Fibroblast of mammary gland (primary cell): ENCODE data around the gene SULT2B1.
"Not testable (repeated sequence)": the region's sequence is repeated elsewhere in the genome, so short reads cannot be mapped to it uniquely, and the experiment has no call there.

Experiments
- DNase-seq: peaks from one replicate; pipeline ENCODE4 v3.0.0-alpha.2; 2010; ENCODE audit warnings: low read depth
- H3K4me3 ChIP-seq: 2 replicates; pipeline ENCODE4 v1.5.1; 2011; ENCODE audit warnings: low read depth, mild to moderate bottlenecking, low read length, moderate library complexity; ENCODE audit not compliant: control insufficient read depth
- TF ChIP-seq, protein P1 (sequence below): conservative IDR thresholded peaks from 2 replicates; pipeline ENCODE4 v1.5.1; 2011; ENCODE audit warnings: low read depth, low read length, inconsistent platforms; ENCODE audit not compliant: control insufficient read depth, insufficient read depth

Gene SULT2B1

DNA sequence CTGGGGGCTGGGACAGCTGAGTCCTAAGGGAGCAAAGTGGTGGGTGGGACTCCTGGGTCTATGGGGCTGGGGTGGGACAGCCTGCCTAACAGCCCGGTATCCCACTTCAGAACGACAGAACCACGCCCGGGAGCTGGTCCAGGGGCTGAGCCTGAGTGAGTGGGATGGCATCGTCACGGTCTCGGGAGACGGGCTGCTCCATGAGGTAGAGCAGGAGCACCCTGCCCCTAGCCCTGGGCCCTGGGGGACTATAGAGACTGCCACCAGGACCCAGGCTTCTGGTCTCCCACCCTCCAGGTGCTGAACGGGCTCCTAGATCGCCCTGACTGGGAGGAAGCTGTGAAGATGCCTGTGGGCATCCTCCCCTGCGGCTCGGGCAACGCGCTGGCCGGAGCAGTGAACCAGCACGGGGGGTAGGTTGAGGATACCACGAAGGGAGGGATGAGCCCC lies 75.9 kb downstream of the SULT2B1 start:
- H3K4me3 ChIP-seq, result no peak overlapping the region
- DNase-seq, result no peak
- TF ChIP-seq, protein P1, sequence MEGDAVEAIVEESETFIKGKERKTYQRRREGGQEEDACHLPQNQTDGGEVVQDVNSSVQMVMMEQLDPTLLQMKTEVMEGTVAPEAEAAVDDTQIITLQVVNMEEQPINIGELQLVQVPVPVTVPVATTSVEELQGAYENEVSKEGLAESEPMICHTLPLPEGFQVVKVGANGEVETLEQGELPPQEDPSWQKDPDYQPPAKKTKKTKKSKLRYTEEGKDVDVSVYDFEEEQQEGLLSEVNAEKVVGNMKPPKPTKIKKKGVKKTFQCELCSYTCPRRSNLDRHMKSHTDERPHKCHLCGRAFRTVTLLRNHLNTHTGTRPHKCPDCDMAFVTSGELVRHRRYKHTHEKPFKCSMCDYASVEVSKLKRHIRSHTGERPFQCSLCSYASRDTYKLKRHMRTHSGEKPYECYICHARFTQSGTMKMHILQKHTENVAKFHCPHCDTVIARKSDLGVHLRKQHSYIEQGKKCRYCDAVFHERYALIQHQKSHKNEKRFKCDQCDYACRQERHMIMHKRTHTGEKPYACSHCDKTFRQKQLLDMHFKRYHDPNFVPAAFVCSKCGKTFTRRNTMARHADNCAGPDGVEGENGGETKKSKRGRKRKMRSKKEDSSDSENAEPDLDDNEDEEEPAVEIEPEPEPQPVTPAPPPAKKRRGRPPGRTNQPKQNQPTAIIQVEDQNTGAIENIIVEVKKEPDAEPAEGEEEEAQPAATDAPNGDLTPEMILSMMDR, result no peak

DNA sequence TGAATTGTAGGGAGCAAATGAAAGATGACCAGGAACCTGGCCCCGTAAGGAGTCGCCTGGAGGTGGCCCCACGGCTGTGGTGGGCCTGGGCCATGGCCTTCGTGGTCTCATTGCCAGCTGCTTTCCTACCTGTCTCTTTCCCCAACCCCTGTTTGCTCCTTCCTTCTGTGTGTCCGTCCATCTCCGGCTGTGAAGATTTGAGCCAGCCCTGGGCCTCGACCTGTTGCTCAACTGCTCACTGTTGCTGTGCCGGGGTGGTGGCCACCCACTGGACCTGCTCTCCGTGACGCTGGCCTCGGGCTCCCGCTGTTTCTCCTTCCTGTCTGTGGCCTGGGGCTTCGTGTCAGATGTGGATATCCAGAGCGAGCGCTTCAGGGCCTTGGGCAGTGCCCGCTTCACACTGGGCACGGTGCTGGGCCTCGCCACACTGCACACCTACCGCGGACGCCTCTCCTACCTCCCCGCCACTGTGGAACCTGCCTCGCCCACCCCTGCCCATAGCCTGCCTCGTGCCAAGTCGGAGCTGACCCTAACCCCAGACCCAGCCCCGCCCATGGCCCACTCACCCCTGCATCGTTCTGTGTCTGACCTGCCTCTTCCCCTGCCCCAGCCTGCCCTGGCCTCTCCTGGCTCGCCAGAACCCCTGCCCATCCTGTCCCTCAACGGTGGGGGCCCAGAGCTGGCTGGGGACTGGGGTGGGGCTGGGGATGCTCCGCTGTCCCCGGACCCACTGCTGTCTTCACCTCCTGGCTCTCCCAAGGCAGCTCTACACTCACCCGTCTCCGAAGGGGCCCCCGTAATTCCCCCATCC lies 76.7 kb downstream of the SULT2B1 start:
- no peak for DNase-seq
- no peak overlapping the region for H3K4me3 ChIP-seq
- TF ChIP-seq, protein P1, result no peak

DNA sequence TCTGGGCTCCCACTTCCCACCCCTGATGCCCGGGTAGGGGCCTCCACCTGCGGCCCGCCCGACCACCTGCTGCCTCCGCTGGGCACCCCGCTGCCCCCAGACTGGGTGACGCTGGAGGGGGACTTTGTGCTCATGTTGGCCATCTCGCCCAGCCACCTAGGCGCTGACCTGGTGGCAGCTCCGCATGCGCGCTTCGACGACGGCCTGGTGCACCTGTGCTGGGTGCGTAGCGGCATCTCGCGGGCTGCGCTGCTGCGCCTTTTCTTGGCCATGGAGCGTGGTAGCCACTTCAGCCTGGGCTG lies 77.3 kb downstream of the SULT2B1 start:
- TF ChIP-seq, protein P1, result no peak
- DNase-seq, result no peak
- H3K4me3 ChIP-seq, result no peak overlapping the region

DNA sequence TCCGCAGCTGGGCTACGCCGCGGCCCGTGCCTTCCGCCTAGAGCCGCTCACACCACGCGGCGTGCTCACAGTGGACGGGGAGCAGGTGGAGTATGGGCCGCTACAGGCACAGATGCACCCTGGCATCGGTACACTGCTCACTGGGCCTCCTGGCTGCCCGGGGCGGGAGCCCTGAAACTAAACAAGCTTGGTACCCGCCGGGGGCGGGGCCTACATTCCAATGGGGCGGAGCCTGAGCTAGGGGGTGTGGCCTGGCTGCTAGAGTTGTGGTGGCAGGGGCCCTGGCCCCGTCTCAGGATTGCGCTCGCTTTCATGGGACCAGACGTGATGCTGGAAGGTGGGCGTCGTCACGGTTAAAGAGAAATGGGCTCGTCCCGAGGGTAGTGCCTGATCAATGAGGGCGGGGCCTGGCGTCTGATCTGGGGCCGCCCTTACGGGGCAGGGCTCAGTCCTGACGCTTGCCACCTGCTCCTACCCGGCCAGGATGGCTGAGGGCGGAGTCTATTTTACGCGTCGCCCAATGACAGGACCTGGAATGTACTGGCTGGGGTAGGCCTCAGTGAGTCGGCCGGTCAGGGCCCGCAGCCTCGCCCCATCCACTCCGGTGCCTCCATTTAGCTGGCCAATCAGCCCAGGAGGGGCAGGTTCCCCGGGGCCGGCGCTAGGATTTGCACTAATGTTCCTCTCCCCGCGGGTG lies 77.8 kb downstream of the SULT2B1 start:
- TF ChIP-seq, protein P1, result no peak
- DNase-seq, result no peak
- H3K4me3 ChIP-seq, result no peak overlapping the region

DNA sequence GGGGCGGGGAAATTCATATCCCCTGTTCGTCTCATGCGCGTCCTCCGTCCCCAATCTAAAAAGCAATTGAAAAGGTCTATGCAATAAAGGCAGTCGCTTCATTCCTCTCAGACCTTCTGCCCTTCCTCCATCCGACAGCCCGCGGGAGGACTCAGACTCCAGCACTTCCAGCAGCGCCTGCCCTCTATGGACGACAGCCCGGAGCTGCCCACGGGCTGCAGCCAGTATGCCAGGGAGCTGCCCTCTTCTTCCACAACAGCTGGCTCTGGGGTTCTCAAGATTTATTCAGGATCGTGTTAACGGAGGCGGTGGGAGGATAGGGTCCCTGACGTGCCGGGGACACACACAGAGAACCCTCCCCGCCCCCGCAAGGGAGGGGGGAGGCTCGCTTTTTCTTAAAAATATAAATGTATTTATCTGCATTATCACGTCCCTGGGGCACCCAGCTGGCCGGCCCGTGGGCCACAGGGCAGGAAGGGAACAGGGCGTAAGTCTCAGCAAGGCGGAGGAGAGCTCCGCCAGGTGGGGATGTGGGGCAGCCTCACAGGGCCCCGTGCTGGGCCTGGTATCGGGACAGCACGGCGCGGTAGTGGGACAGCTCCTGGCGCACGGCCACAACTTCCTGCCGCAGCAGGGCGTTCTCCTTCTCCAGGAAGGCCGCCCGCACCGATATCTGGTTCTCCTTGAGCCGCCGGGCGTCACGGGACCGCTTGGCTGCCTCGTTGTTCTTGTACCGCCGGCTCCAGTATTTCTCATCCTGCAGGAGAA lies 78.5 kb downstream of the SULT2B1 start:
- no peak for DNase-seq
- no peak overlapping the region for H3K4me3 ChIP-seq
- TF ChIP-seq, protein P1, result no peak

DNA sequence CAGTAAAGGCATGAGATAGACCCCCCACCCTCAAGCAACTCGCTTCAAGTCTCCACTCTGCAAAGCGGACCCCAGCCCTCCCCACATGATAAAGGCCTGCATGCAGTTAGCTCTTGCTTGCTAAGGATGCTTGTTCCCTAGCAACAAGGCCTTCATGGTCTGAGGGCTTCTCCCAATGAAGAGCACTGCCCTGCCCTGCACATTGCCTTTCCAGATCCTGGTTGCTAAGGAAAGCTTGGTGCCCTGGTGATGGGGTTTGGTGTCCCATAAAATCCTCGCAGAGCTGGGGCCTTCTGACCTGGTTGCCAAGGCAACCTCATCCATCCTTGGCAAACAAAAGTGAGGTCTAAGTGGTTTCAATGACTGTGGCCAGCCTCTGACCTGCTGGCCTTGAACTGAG lies 79.3 kb downstream of the SULT2B1 start:
- TF ChIP-seq, protein P1, result no peak
- H3K4me3 ChIP-seq, result no peak overlapping the region
- DNase-seq, result no peak

DNA sequence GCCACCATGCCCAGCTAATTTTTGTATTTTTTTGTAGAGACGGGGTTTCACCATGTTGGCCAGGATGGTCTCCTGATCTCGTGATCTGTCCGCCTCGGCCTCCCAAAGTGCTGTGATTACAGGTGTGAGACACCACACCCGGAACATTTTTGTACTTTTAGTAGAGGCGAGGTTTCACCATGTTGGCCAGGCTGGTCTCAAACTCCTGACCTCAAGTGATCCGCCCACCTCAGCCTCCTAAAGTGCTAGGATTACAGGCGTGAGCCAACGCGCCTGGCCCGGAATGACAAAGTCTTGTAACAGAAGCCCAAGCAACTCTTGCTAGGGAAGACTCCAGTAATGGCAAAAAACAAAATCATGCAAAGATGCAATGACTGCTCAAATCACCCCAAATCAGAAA lies 80.3 kb downstream of the SULT2B1 start:
- not testable (repeated sequence) for DNase-seq, H3K4me3 ChIP-seq
